ENCODE results near the gene KCTD5. TPM values are rescaled to one million over a fixed set of nuclear protein-coding genes. Genes with fewer than 3 reads are reported as not detected.
"Not testable (repeated sequence)": the region's sequence is repeated elsewhere in the genome, so short reads cannot be mapped to it uniquely, and the experiment has no call there.

KCTD5 gene
- total RNA-seq, 2 donors from 2014 or later, result 19.6 to 21.9 TPM

DNA sequence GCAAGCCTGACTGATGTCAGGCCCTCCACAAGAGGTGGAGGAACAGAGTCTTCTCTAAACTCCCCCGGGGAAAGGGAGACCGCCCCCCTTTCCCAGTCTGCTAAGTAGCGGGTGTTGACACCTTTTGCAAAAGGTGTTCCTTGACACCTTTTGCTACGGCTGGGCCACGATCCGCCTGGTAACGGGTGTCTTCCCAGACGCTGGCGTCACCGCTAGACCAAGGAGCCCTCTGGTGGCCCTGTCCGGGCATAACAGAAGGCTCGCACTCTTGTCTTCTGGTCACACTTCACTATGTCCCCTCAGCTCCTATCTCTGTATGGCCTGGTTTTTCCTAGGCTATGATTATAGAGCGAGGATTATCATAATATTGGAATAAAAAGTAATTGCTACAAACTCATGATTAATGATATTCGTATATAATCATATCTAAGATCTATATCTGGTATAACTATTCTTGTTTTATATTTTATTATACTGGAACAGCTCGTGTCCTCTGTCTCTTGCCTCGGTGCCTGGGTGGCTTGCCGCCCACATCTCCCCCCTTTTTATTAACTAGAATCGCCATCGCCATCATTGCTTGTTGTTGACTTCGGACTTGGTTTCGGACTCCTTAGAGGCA lies 21.5 kb upstream of the KCTD5 start:
- H3K27me3 Mint-ChIP-seq; DNase-seq; H3K27ac Mint-ChIP-seq; ATAC-seq; H3K4me3 Mint-ChIP-seq; H3K36me3 Mint-ChIP-seq (ENCODE audit: low read depth); H3K9me3 ChIP-seq (ENCODE audit: control insufficient read depth, low read length, poor library complexity, severe bottlenecking): not testable (repeated sequence)
- H3K4me1 Mint-ChIP-seq, result peaks cover 29% of the 10 kb centered on the region

DNA sequence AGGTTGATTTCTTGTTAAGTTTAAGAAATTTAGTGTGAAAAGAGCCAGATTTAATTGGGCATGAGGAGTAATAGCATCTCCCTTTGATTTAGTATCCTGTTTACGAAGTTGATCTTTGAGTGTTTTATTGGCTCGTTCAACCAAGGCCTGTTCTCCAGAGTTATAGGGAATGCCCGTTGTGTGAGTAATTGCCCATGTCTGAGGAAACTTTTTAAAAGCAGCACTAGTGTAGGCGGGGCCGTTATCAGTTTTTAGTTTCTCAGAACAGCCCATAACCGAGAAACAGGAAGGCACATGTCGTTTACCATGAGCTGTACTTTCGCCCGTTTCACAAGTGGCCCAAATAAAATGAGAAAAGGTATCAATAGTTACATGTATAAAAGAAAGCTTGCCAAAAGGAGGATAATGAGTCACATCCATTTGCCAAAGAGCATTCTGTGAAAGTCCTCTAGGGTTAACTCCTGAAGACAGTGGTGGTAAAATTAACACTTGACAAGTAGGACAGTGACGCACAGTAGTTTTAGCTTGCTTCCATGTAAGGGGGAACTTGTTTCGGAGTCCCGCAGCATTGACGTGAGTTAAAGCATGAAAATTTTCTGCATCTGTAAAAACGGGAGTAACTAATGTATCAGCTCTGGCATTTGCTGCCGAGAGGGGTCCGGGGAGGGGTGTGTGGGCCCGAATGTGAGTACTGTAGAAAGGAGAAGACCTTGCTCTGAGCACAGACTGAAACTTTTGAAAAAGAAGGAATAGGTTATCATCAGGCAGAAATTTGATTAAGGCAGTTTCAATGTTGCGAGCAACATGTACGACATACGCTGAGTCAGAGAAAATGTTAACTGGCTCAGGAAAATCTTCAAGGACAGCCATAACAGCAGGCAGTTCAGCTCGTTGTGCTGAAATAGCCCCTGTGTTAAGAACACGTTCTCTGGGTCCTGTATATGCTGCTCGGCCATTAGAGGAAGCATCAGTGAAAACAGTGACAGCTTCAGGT lies 18.5 kb upstream of the KCTD5 start:
- Mint-ChIP-seq H3K27me3 (no peaks in the 10 kb centered on the region), H3K36me3 (ENCODE audit: low read depth) (peaks cover 2% of the 10 kb centered on the region), H3K4me3 (peak overlapping the region; percentile 84), H3K27ac (peak overlapping the region; percentile 98), H3K4me1 (peaks cover 28% of the 10 kb centered on the region)
- no peaks in the 10 kb centered on the region for H3K9me3 ChIP-seq (ENCODE audit: control insufficient read depth, low read length, poor library complexity, severe bottlenecking)
- peak; percentile 90 for ATAC-seq
- DNase-seq, result no peak

DNA sequence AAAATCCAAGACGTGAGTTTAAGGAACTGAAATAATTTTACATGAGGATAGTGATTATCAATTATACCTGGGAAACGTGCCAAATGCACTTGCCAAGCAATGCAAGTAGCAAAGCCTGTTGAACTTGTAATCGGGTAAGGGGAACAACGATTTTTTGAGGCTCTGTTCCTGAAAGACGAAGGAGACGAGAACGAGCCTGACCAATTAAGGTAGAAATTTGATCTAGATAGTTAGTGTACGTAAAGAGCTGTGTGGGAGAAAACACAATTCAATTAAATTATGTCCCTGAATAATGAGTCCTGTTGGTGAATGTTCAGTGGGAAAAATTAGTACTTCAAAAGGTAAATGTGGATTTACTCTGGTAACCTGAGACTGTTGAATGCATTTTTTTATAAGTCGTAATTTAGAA lies 17.7 kb upstream of the KCTD5 start:
- Mint-ChIP-seq H3K4me1 (peaks cover 31% of the 10 kb centered on the region), H3K4me3 (peak overlapping the region; percentile 84), H3K27ac (peak overlapping the region; percentile 98), H3K36me3 (ENCODE audit: low read depth) (peaks cover 2% of the 10 kb centered on the region), H3K27me3 (no peaks in the 10 kb centered on the region)
- H3K9me3 ChIP-seq (ENCODE audit: control insufficient read depth, low read length, poor library complexity, severe bottlenecking), result no peaks in the 10 kb centered on the region
- DNase-seq, result no peak
- ATAC-seq, result no peak

DNA sequence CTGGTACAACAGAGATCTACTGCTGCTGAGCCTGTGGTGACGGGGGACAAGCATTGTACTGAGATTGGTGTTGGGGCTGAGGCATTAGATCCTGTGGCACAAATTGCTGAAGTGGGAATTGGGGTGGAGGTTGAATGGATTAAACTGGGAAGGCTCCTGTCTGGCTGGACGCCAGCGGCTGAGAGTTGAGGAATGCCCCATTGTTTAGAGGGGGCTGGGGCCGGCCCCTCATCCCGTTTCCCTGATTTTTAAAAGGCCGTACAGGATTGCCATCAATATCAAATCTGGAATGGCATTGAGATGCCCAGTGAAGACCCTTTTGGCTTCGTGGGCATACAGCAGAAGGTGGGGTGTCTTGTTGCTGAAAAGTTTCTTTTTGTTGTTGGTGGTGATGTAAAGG lies 15.7 kb upstream of the KCTD5 start:
- ATAC-seq; H3K27ac Mint-ChIP-seq; H3K4me3 Mint-ChIP-seq; H3K9me3 ChIP-seq (ENCODE audit: control insufficient read depth, low read length, poor library complexity, severe bottlenecking); H3K27me3 Mint-ChIP-seq; H3K36me3 Mint-ChIP-seq (ENCODE audit: low read depth); DNase-seq: not testable (repeated sequence)
- peaks cover 32% of the 10 kb centered on the region for H3K4me1 Mint-ChIP-seq

DNA sequence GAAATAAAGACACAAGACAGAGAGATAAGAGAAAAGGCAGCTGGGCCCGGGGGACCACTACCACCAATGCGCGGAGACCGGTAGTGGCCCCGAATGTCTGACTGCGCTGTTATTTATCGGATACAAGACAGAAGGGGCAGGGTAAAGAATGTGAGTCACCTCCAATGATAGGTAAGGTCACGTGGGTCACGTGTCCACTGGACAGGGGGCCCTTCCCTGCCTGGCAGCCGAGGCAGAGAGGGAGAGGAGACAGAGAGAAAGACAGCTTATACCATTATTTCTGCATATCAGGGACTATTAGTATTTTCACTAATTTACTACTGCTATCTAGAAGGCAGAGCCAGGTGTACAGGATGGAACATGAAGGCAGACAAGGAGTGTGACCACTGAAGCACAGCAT lies 12.7 kb upstream of the KCTD5 start:
- Mint-ChIP-seq H3K27ac (peak overlapping the region; percentile 90), H3K4me3 (peak overlapping the region; percentile 21), H3K4me1 (peaks cover 16% of the 10 kb centered on the region)
- DNase-seq; H3K36me3 Mint-ChIP-seq (ENCODE audit: low read depth); H3K9me3 ChIP-seq (ENCODE audit: control insufficient read depth, low read length, poor library complexity, severe bottlenecking); ATAC-seq; H3K27me3 Mint-ChIP-seq: not testable (repeated sequence)

DNA sequence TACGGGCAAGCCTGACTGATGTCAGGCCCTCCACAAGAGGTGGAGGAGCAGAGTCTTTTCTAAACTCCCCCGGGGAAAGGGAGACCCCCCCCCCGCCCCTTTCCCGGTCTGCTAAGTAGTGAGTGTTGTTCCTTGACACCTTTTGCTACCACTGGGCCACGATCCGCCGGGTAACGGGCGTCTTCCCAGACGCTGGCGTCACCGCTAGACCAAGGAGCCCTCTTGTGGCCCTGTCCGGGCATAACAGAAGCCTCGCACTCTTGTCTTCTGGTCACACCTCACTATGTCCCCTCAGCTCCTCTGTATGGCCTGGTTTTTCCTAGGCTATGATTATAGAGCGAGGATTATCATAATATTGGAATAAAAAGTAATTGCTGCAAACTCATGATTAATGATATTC lies 12.3 kb upstream of the KCTD5 start:
- peak overlapping the region; percentile 90 for H3K27ac Mint-ChIP-seq
- H3K4me3 Mint-ChIP-seq, result peak overlapping the region; percentile 56
- H3K4me1 Mint-ChIP-seq, result peaks cover 13% of the 10 kb centered on the region
- DNase-seq, result peak; percentile 27 to 59 (median 28)
- not testable (repeated sequence) for H3K36me3 Mint-ChIP-seq (ENCODE audit: low read depth); H3K9me3 ChIP-seq (ENCODE audit: control insufficient read depth, low read length, poor library complexity, severe bottlenecking); H3K27me3 Mint-ChIP-seq; ATAC-seq

DNA sequence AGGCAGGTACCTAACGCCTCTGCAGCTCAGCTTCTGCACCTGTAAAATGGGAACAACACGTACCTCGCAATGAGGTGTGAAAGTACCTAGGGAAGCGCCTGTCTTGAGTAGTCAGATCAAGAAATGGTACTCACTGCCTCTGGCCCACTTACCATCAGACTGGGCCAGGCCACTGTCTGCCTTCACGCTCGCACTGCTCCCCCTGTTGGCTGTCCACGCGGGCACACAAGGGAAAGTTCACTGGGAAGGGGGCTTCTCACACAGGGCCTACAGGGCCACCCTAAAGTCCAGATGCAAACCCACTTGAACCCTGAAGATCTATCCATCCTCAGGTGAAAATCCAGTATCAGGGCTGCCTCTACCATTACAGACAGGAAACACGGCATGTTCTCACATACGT lies 11.1 kb upstream of the KCTD5 start:
- Mint-ChIP-seq H3K27ac (peak overlapping the region; percentile 24), H3K4me1 (peaks cover 13% of the 10 kb centered on the region)
- not testable (repeated sequence) for H3K27me3 Mint-ChIP-seq; DNase-seq; ATAC-seq; H3K36me3 Mint-ChIP-seq (ENCODE audit: low read depth); H3K4me3 Mint-ChIP-seq; H3K9me3 ChIP-seq (ENCODE audit: control insufficient read depth, low read length, poor library complexity, severe bottlenecking)

DNA sequence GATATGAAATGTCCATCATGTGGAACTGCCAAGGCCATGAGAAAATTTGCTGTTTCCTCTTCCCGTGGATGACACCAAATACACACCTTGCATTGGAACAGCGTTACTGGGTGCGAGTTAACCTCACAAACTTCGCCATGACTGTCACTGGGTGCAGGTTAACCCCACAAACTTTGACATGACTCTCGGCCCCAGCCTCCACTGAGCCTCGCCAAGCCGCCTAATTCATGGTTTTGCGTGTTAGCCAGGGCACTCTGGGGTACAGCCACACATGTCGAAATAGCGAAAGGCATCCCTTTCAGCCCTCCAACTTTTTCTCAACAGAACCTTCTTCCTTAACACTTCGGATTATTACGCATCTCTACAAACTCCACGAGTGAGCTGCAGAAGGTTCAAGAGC lies 10.6 kb upstream of the KCTD5 start:
- Mint-ChIP-seq H3K36me3 (ENCODE audit: low read depth) (no peaks in the 10 kb centered on the region), H3K4me1 (peaks cover 11% of the 10 kb centered on the region), H3K27ac (no peak overlapping the region), H3K4me3 (peak overlapping the region; percentile 21), H3K27me3 (no peaks in the 10 kb centered on the region)
- DNase-seq (no peak), ATAC-seq (no peak)
- H3K9me3 ChIP-seq (ENCODE audit: control insufficient read depth, low read length, poor library complexity, severe bottlenecking), result no peaks in the 10 kb centered on the region

DNA sequence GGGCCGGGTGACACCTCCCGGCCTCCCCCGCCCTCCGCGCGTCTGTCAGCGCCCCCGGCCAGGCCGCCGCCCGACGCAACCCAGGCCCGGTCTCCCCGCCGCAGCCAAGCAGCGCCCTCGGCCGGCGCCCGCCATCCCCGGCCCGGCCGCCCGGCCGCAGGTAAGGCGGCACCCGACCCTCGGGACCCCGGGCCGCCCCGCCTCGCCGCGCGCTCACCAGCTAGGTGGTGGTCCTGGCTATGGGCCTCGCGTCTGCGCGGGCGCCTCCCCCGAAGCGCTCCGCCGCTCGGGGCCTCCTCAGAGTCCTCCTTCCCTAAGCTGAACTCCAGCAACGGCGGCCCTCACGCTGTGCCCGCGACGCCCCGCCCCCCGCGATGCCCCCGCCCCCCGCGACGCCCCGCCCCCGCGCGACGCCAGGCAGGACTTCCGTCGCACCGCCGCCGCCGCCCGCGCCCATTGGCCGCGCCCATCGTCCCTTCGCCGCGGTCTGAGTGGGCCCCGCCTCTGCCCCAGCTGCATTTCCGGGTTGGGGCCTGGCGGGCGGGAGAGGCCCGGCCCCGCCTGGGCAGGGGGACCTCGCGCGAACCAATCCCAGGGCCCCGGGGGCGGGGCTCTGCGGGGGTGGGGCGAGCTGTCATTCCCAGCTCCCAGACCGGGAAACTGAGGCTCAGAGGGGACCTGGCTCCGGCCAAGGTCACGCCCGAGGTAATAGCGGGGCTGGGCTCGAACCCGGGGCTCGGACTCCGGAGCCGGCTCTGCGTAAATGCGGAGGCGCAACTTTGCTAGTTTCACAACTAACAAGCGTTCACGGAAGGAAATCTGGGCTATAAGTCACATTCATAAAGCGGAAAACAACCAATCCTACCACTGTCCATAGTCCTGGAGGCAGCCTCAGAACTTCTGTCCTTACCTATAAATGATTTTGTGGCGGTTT lies 9.0 kb upstream of the KCTD5 start:
- Mint-ChIP-seq H3K27ac (peak overlapping the region; percentile 34), H3K4me1 (peaks cover 11% of the 10 kb centered on the region), H3K4me3 (peak overlapping the region; percentile 74), H3K36me3 (ENCODE audit: low read depth) (no peaks in the 10 kb centered on the region), H3K27me3 (no peaks in the 10 kb centered on the region)
- H3K9me3 ChIP-seq (ENCODE audit: control insufficient read depth, low read length, poor library complexity, severe bottlenecking), result no peaks in the 10 kb centered on the region
- peak; percentile 90 to 97 (median 97) for DNase-seq
- ATAC-seq, result peak; percentile 96

DNA sequence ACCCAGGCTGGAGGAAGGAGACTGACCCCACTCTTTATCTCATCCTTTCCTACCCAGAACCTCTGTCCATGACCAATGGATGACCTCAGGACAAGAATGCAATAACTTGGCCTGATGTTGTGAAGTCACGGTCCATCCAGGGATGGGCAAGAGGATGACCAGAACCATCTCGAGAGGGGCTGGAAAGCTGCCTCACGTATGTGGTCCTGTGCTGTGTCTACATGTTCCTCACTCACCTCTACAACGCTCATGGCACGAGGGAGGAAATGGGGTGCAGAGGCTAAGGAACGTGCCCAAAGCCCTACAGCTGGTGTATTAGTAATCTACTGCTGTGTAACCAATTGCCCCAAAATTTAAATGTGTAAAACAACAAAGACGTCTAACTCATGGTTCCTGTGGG lies 7.3 kb upstream of the KCTD5 start:
- Mint-ChIP-seq H3K36me3 (ENCODE audit: low read depth) (no peaks in the 10 kb centered on the region), H3K27ac (peak overlapping the region; percentile 4), H3K27me3 (no peaks in the 10 kb centered on the region), H3K4me3 (no peak overlapping the region), H3K4me1 (peaks cover 9% of the 10 kb centered on the region)
- DNase-seq (no peak), ATAC-seq (no peak)
- no peaks in the 10 kb centered on the region for H3K9me3 ChIP-seq (ENCODE audit: control insufficient read depth, low read length, poor library complexity, severe bottlenecking)

DNA sequence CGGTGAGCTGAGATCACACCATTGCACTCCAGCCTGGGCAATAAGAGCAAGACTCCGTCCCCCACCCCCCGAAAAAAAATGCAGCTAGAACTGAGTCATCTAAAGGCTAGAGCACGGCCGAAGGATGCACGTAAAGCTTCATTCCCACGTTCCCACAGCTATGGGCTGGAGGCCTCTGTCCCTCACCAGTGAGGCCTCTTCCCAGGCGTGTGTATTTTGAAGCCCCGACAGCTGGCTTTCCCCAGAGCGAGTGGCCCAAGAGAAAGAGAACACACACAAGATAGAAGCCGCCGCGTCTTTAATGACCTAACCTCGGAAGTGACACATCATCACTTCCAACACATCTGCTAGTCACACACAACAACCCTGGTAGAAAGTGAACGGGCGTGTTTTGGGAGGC lies 6.6 kb upstream of the KCTD5 start:
- ATAC-seq (no peak), DNase-seq (no peak)
- peaks cover 5% of the 10 kb centered on the region for H3K4me1 Mint-ChIP-seq
- peak overlapping the region; percentile 4 for H3K27ac Mint-ChIP-seq
- no peaks in the 10 kb centered on the region for H3K36me3 Mint-ChIP-seq (ENCODE audit: low read depth)
- H3K9me3 ChIP-seq (ENCODE audit: control insufficient read depth, low read length, poor library complexity, severe bottlenecking), result no peaks in the 10 kb centered on the region
- no peaks in the 10 kb centered on the region for H3K27me3 Mint-ChIP-seq
- no peak overlapping the region for H3K4me3 Mint-ChIP-seq

DNA sequence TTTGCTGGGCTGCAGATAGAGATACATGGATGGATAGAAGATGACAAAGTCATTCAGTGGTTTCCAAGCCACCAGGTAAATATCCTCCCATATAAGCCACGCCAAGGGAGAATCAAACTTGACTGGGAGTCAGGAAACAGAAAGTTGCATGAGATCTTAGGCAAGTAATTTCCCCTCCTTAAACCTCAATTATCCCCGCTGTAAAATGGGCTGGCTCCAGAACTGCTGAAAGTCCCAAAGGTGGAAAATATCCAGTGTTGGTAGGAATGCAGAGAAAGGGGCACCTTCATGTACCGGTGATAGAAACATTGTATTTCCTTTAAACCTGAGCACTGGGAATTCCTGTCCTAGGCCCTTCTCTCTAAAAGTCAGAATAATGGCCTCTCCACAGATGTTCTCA lies 5.4 kb upstream of the KCTD5 start:
- DNase-seq; H3K27ac Mint-ChIP-seq; H3K27me3 Mint-ChIP-seq; ATAC-seq; H3K4me1 Mint-ChIP-seq; H3K36me3 Mint-ChIP-seq (ENCODE audit: low read depth); H3K9me3 ChIP-seq (ENCODE audit: control insufficient read depth, low read length, poor library complexity, severe bottlenecking); H3K4me3 Mint-ChIP-seq: not testable (repeated sequence)

All from T-helper 17 cell (primary cell).